Lower leg skin (tissue), 4 donors: ENCODE results near the gene HIRA. TPM values are rescaled to one million over a fixed set of nuclear protein-coding genes. Genes with fewer than 3 reads are reported as not detected.

Source experiments
- DNase-seq, 2 donors: peaks; one replicate each; pipeline ENCODE4 v3.0.0-alpha.2; 2019; ENCODE audit warnings: low spot score in 2 of 2
- H3K4me3 ChIP-seq: fragments of 200-600 bp; sonication (generic); 2 replicates; pipeline ENCODE4 v1.5.1; 2017; ENCODE audit warnings: mild to moderate bottlenecking, low read depth; ENCODE audit not compliant: poor library complexity, severe bottlenecking
- CTCF ChIP-seq, 3 donors: fragments of 450-650 bp; IDR thresholded peaks; one replicate each; pipeline ENCODE4 v1.5.1; 2016; ENCODE audit warnings: antibody characterized with exemption in 3 of 3, mild to moderate bottlenecking in 3 of 3, moderate library complexity in 2 of 3
- POLR2A ChIP-seq, 2 donors: fragments of 450-650 bp; IDR thresholded peaks; one replicate each; pipeline ENCODE4 v1.6.1; 2016 to 2017; ENCODE audit warnings: antibody characterized with exemption in 2 of 2, mild to moderate bottlenecking in 1 of 2, moderate library complexity in 1 of 2
- WGBS, 2 donors: methylation state at CpG; one replicate each; pipeline ENCODE4 v1.1.5; 2018; 5-methylcytosine and 5-hydroxymethylcytosine counted together
- intact Hi-C: fragments of 100-400 bp; cut with DNase I; formaldehyde crosslinking; loops from one replicate; pipeline ENCODE4 v1.15.0; 2023; ENCODE audit warnings: low total_unique reads
- total RNA-seq, 4 donors: library from RNA; depleted of rRNA; stranded (reverse); fragments of >200 nt; gene quantifications; one replicate each; pipeline ENCODE4 v1.1.0, GENCODE V29; 2016

The HIRA gene
- total RNA-seq, 4 donors from 2014 or later: 11.5 to 21.1 (median 18.2) TPM

GRCh38 chr22:19478045-19478900, 46.7 kb upstream of the HIRA start:
- peak overlapping the region; percentile 91 for H3K4me3 ChIP-seq
- intact Hi-C loops: no loop called here
- WGBS, 2 donors: 0 to 1% methylated on average over 24 to 29 of the region's 31 CpGs
- DNase-seq: no peak
- TF ChIP-seq POLR2A (IDR thresholded peaks at IDR 0.05): no peak
- no peak for TF ChIP-seq CTCF (IDR thresholded peaks at IDR 0.05)

GRCh38 chr22:19477321-19478044, 46.0 kb upstream of the HIRA start:
- no peak for TF ChIP-seq POLR2A (IDR thresholded peaks at IDR 0.05)
- TF ChIP-seq CTCF (IDR thresholded peaks at IDR 0.05): no peak
- WGBS, 2 donors: 13 to 18% methylated on average over 5 of the region's 5 CpGs
- H3K4me3 ChIP-seq: no peak overlapping the region
- DNase-seq: no peak
- intact Hi-C loops: no loop called here

- no peak overlapping the region for H3K4me3 ChIP-seq
- intact Hi-C loops: no loop called here
- TF ChIP-seq CTCF (IDR thresholded peaks at IDR 0.05) (no peak), POLR2A (IDR thresholded peaks at IDR 0.05) (no peak)
- WGBS, 2 donors: 52 to 58% methylated on average over 3 of the region's 3 CpGs
- DNase-seq: no peak
Observed at GRCh38 chr22:19476023-19476422, 44.5 kb upstream of the HIRA start.

GRCh38 chr22:19473578-19473977, 42.0 kb upstream of the HIRA start:
- 54 to 69% methylated on average over 3 of the region's 3 CpGs for WGBS, 2 donors
- intact Hi-C loops: no loop called here
- TF ChIP-seq CTCF (IDR thresholded peaks at IDR 0.05): no peak
- no peak for TF ChIP-seq POLR2A (IDR thresholded peaks at IDR 0.05)
- no peak overlapping the region for H3K4me3 ChIP-seq
- no peak for DNase-seq

GRCh38 chr22:19472233-19472632, 40.7 kb upstream of the HIRA start:
- TF ChIP-seq CTCF (IDR thresholded peaks at IDR 0.05) (no peak), POLR2A (IDR thresholded peaks at IDR 0.05) (no peak)
- WGBS, 2 donors: 92 to 93% methylated on average over 8 of the region's 8 CpGs

More at GRCh38 chr22:19472233-19472632, 40.7 kb upstream of the HIRA start:
- no peak overlapping the region for H3K4me3 ChIP-seq
- intact Hi-C loops: no loop called here
- no peak for DNase-seq
